GM18526 (cell line): ENCODE data around the gene IDH2.

ENCODE experiments used
- POLR2A ChIP-seq: IDR thresholded peaks from 3 replicates; pipeline ENCODE4 v1.6.1; 2011; ENCODE audit not compliant: insufficient read length; ENCODE audit errors: extremely low read depth

IDH2 gene

DNA sequence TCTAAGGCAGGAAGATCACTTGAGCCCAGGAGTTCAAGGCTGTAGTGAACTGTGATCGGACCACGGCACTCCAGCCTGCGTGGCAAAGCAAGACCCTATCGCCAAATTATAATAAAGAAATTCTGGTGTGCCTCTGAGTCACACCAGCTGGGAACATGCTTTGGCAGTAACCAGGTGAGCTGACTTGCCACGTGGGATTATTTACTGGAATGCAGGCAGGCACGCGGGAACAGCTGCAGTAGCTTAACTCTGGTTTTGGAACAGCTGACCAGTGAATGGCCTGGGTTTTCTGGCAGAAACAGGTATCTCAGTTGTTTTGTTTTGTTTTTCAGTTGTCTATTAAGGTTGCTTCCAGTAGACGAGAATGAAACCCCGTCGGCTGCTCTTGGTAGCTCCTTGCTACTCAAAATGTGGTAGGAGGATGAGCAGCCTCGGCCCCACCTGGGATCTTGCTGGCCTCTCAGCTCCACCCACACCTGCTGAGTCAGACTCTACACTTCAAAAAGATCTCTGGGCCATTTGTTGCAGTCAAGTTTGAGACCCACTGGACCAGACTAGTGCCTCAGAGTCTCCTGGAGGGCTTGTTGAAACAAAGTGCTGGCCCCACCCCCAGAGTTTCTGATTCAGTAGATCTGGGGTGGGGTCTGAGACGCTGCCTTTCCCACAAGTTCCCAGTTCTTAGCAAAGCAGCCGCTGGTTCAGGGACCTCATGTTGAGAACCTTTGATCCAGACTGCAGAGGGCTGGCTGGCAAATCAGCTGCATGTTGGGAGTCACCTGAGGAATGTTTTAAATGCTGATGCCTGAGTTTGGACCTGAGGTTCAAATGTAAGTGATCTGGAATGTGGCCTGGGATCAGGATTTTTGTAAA, 26.6 kb downstream of the IDH2 start:
- TF ChIP-seq POLR2A = no peak

DNA sequence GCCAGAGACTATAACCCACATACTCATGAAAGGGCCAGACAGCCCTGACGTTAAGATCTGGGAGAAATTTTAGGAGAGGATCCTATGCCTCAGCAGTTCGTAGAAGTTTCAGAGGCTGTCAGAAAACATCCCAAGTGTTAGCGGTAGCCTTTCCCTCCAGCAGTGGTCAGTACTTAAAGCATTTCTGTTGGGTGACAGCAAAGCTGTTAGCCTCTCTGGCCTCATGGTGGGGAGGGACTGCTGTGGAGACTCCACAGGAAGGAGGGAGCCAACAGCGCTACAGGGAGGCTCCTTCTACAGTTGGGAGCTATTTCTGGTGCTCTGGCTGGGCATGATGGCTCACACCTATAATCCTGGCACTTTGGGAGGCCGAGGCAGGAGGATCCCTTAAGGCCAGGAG, 27.4 kb downstream of the IDH2 start:
- no peak for TF ChIP-seq POLR2A

DNA sequence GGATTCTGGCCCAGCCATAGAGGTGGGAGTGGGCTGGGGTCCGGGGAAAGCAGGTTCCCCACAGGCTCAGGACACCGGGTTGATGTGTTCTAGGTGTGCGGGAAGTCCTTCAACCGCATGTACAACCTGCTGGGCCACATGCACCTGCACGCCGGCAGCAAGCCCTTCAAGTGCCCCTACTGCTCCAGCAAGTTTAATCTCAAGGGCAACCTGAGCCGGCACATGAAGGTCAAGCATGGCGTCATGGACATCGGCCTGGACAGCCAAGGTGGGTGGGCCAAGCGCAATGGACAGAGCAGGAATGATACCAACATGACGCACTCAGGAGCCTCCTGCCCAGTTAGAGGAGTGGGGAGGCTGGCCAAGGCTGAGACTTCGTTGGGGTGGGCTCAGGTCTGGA, 28.2 kb downstream of the IDH2 start:
- TF ChIP-seq POLR2A = no peak

DNA sequence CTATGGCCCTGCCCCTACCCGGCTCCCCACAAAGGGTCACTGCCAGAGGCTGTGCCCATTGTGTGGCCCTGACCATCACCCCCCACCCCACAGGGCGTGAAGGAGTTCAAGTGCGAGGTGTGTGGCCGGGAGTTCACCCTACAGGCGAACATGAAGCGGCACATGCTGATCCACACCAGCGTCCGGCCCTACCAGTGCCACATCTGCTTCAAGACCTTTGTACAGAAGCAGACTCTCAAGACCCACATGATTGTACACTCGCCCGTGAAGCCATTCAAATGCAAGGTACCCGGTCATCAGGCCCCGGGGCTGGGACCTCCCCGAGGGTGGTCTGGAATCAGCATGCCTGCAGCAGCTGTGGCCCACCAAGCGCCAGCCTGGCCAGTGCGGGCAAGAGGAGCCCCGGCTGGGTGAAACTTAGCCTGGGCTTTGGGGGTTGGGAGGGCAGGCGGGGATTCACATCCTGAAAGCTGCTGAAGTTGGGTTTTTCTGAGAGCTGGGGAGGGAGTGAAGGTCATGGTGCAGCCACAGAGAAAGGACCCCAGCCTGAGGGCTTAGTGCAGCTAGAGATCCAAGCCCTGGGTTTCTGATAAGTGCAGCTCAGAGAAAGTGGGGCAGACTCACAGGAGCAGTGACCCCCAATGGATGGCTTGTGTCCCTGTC, 29.2 kb downstream of the IDH2 start:
- TF ChIP-seq POLR2A = no peak

DNA sequence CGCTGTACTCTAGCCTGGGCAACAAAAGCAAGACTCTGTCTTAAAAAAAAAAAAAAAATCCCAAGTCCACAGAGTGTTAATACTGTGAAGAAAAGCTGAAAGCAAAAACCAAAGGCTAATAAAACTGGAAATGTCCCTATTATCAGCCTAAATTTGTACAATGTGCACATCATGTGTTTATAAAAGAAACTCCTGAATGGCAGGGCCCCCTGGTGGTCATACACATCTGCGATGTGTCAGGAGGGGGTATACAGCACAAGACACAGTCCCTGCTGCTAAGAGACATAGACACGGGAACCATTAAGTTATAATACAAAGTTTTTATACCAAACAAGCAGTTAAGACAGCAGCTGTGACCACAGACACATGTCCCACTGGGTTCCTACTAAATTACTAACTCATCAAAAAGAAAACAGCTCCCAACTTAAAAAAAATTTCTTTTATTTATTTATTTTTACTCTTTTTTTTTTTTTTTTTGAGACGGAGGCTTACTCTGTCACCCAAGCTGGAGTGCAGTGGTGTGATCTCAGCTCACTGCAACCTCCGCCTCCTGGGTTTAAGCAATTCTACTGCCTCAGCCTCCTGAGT, 31.0 kb downstream of the IDH2 start:
- TF ChIP-seq POLR2A = no peak

DNA sequence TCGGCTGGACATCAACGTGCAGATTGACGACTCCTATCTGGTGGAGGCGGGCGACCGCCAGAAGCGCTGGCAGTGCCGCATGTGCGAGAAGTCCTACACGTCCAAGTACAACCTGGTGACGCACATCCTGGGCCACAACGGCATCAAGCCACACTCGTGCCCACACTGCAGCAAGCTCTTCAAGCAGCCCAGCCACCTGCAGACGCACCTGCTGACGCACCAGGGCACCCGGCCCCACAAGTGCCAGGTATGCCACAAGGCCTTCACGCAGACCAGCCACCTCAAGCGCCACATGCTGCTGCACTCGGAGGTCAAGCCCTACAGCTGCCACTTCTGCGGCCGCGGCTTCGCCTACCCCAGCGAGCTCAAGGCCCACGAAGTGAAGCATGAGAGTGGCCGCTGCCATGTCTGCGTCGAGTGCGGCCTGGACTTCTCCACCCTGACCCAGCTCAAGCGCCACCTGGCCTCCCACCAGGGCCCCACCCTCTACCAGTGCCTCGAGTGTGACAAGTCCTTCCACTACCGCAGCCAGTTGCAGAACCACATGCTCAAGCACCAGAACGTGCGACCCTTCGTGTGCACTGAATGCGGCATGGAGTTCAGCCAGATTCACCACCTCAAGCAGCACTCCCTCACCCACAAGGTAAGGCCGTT, 34.2 kb downstream of the IDH2 start:
- TF ChIP-seq POLR2A = no peak

DNA sequence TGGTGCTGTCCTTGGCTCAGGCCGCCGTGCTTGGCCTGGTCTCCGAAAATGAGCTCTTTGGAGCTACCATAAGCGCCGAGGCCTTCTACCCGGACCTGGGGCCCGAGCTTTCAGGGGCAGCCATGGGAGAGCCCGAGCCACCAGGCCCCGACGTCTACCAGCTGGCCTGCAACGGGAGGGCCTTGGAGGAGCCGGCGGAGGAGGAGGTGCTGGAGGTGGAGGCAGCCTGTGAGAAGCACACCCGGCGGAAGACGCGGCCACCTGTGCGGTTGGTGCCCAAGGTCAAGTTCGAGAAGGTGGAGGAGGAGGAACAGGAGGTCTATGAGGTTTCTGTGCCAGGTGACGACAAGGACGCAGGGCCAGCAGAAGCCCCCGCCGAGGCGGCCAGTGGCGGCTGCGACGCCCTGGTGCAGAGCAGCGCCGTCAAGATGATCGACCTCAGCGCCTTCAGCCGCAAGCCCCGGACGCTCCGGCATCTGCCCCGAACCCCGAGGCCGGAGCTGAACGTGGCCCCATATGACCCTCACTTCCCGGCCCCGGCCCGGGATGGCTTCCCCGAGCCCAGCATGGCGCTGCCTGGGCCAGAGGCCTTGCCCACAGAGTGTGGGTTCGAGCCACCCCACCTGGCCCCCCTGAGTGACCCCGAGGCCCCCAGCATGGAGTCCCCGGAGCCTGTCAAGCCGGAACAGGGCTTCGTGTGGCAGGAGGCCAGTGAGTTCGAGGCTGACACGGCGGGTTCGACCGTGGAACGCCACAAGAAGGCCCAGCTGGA, 34.9 kb downstream of the IDH2 start:
- no peak for TF ChIP-seq POLR2A

DNA sequence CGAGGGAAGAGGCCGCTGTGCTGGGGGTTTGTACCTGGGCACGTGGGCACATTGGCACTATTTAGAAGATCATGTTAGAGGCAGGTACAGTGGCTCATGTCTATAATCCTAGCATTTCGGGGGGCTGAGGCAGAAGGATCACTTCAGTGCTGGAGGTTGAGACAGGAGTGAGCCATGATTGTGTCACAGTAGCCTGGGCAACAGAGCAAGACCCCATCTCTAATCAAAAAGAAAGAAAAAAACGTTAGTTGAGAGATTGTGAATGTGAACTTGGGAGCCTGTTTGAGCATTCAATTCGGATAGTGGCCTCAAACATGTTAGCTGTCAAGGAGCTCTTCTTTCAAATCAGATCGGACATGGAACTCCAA, 36.6 kb downstream of the IDH2 start:
- no peak for TF ChIP-seq POLR2A

DNA sequence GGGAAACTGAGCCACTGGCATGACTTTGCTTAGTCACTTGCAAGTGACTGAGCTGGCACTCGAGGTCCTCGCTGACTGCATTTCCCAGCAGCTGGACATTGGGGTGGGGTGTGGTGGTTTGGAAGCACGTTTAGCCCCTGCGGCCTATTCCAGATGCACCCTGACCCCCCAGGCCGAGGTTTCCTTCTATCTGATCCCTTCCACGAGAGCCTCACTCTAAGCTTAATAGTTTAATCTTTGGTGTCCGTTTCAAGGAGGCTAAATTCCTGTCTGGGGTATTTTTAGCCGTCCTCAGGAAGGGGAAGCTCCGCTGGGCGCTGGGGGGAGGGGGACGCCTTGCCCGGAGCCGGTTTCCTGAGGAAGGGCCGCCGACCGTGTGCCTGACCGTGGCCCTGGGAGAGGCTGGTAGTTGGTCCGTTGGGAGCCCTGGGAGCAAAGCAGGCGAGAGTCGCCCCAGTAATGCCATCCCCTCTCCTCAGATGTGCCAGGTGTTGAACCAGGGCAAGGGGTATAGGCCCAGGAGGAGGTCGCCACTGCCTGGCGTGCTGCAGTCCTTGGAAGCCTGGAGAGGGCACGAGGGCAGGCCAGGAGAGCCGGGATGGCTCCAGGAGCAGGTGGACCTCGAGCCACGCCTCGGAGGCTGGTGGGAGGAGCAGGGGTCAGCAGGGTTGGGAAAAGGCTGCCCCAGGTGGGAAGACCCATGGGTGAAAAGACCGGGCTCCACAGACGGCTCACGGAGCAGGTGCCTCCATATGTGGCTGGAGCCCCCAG, 37.2 kb downstream of the IDH2 start:
- no peak for TF ChIP-seq POLR2A

DNA sequence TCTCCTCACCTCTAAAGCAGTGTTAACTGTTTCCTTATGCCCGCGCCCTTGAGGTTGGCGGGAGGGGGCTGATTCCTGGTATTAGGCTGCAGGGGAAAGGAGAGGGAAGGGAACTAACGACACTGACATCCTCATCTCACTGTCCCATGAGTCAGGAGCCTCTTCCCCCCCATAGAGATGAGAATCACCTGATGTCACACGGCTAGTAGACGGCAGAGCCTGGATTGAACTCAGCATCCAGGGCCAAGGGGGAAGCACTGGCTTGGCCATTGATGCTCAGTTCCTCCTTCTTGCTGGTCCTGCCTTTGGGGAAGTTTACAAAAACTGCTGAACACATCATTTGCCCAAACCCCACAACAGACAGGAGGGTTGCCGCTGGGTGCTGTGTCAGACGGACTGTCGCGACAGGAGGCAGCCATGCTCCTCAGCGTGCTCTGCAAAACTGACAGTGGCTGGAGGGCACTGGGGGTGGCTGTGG, 38.5 kb downstream of the IDH2 start:
- TF ChIP-seq POLR2A = no peak

DNA sequence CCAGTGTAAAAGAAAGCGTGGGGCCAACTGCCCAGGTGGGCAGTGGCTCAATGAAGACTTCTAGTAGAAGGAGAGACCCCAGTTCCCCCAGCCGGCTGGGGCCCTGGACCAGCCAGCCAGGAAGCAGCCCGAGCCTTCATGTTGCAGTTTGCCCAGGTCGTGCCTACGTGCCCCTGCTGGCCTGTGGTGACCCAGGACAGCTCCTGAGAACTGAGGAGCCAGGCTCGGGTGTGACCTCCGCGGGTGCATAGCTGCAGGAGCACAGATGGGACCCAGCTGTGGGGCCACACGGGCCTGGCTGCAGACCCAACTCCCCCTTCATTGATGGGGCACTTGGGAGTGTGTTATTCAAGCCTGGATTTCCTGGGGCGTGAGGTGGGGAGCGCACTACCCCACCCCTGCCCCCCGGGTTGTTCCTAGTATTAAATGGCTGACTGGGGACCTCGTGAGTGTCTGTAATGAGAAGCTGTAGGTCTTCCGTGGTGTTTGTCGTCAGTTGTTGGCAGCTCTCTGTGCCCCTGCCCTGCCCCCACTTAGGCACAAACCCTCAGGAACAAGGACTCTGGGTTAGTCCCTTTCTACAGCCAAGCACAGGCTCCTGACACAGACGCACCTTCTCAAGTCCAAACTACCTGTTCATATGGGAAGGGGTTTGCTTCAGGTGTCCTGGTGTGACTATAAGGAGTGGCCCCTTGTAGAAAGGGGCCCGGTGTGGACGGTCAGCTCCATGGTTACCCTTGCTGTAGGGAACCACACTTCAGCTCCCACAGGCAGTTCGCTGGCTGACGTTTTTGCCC, 39.1 kb downstream of the IDH2 start:
- TF ChIP-seq POLR2A = no peak

DNA sequence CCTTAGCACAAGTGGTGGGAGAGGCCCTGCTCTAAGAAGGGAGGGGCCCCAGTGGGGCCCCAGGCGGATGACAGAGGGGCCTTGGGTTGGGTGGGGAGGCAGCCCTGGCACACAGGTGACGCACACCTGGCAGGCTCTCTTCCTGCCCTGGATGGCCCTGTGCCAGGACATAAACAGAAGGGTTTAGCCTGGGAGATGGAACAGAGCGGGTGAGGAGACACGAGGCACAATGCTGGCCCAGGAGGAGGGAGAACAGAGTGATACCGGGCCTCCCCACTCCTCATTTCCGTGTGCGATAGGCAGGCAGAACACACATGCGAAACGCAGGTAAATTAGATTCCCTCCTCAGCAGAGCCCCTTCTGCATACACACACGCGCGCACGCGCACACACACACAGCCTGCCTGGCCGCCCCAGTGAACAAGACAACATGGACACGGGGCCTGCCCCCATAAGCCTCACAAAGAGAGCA, 39.8 kb downstream of the IDH2 start:
- no peak for TF ChIP-seq POLR2A

DNA sequence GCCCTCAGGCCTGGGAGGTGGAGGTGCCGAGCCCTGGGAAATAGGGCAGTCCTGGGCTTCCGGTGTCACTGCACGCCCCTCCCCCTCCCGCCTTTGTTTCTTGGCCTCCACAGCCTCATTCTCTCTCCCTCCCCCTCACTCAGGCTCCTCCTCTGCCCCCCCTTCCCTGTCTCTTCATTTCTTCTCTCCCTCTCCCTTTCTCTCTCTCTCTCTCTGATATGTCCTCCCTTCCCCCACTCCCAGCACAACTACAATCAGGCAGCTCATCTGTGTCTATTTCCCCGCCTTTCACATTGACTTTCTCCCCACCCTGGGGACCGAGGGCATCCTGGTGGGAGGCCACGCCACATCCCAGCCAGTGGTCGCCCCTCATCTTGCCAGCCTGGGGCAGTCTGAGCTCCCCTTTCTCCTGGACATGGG, 40.2 kb downstream of the IDH2 start:
- TF ChIP-seq POLR2A = no peak

DNA sequence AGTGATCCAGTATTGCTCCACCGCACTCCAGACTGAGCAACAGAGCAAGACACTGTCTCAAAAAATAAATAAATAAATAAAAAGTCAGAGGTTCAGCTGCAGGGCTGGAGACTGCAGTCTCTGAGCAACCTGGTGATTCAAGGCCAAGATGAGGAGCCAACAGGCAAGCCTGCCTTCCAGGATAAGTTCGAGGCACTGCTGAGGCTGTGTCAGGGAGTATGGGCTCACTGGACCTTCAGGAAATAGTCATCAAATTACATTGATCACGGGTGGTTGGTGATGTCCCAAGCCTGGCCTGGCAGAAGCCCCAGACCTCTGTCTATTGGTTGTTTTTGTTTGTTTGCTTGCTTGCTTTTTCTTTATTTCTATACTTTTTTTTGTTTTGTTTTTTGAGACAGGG, 41.5 kb downstream of the IDH2 start:
- no peak for TF ChIP-seq POLR2A
